ENCODE measurements around the gene EIF4A2. TPM values are rescaled to one million over a fixed set of nuclear protein-coding genes. Genes with fewer than 3 reads are reported as not detected.

Gene EIF4A2
- total and polyA plus RNA-seq, 9 of the 15 experiments (the other 6 are each of a cell fraction or from before 2014, with no cell fraction given): 307 to 754 (median 435) TPM

GRCh38 chr3:186826976-186827857 lies 43.8 kb downstream of the EIF4A2 start (continued):
- TF ChIP-seq, protein P1, sequence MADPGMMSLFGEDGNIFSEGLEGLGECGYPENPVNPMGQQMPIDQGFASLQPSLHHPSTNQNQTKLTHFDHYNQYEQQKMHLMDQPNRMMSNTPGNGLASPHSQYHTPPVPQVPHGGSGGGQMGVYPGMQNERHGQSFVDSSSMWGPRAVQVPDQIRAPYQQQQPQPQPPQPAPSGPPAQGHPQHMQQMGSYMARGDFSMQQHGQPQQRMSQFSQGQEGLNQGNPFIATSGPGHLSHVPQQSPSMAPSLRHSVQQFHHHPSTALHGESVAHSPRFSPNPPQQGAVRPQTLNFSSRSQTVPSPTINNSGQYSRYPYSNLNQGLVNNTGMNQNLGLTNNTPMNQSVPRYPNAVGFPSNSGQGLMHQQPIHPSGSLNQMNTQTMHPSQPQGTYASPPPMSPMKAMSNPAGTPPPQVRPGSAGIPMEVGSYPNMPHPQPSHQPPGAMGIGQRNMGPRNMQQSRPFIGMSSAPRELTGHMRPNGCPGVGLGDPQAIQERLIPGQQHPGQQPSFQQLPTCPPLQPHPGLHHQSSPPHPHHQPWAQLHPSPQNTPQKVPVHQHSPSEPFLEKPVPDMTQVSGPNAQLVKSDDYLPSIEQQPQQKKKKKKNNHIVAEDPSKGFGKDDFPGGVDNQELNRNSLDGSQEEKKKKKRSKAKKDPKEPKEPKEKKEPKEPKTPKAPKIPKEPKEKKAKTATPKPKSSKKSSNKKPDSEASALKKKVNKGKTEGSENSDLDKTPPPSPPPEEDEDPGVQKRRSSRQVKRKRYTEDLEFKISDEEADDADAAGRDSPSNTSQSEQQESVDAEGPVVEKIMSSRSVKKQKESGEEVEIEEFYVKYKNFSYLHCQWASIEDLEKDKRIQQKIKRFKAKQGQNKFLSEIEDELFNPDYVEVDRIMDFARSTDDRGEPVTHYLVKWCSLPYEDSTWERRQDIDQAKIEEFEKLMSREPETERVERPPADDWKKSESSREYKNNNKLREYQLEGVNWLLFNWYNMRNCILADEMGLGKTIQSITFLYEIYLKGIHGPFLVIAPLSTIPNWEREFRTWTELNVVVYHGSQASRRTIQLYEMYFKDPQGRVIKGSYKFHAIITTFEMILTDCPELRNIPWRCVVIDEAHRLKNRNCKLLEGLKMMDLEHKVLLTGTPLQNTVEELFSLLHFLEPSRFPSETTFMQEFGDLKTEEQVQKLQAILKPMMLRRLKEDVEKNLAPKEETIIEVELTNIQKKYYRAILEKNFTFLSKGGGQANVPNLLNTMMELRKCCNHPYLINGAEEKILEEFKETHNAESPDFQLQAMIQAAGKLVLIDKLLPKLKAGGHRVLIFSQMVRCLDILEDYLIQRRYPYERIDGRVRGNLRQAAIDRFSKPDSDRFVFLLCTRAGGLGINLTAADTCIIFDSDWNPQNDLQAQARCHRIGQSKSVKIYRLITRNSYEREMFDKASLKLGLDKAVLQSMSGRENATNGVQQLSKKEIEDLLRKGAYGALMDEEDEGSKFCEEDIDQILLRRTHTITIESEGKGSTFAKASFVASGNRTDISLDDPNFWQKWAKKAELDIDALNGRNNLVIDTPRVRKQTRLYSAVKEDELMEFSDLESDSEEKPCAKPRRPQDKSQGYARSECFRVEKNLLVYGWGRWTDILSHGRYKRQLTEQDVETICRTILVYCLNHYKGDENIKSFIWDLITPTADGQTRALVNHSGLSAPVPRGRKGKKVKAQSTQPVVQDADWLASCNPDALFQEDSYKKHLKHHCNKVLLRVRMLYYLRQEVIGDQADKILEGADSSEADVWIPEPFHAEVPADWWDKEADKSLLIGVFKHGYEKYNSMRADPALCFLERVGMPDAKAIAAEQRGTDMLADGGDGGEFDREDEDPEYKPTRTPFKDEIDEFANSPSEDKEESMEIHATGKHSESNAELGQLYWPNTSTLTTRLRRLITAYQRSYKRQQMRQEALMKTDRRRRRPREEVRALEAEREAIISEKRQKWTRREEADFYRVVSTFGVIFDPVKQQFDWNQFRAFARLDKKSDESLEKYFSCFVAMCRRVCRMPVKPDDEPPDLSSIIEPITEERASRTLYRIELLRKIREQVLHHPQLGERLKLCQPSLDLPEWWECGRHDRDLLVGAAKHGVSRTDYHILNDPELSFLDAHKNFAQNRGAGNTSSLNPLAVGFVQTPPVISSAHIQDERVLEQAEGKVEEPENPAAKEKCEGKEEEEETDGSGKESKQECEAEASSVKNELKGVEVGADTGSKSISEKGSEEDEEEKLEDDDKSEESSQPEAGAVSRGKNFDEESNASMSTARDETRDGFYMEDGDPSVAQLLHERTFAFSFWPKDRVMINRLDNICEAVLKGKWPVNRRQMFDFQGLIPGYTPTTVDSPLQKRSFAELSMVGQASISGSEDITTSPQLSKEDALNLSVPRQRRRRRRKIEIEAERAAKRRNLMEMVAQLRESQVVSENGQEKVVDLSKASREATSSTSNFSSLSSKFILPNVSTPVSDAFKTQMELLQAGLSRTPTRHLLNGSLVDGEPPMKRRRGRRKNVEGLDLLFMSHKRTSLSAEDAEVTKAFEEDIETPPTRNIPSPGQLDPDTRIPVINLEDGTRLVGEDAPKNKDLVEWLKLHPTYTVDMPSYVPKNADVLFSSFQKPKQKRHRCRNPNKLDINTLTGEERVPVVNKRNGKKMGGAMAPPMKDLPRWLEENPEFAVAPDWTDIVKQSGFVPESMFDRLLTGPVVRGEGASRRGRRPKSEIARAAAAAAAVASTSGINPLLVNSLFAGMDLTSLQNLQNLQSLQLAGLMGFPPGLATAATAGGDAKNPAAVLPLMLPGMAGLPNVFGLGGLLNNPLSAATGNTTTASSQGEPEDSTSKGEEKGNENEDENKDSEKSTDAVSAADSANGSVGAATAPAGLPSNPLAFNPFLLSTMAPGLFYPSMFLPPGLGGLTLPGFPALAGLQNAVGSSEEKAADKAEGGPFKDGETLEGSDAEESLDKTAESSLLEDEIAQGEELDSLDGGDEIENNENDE (IDR thresholded peaks at IDR 0.05; ENCODE audit: low read depth, low read length): no peak
- TF ChIP-seq REST (IDR thresholded peaks at IDR 0.05; ENCODE audit: borderline replicate concordance): peak; percentile 69
- TF ChIP-seq REST (CRISPR knock-in tag; IDR thresholded peaks at IDR 0.05; ENCODE audit: low read depth): no peak

Measured in K562 (cell line).